ENCODE data around the gene CDHR3. TPM values are rescaled to one million over a fixed set of nuclear protein-coding genes. Genes with fewer than 3 reads are reported as not detected.
A peak's percentile ranks its signal among the peaks of the same experiment; 100 is the strongest.

Gene CDHR3
- total RNA-seq, 2 donors from 2014 or later, result 2.2 to 3.9 TPM

GRCh38 chr7:106047184-106047583, 84.1 kb downstream of the CDHR3 start:
- DNase-seq (ENCODE audit: low spot score), result no peak
- intact Hi-C loops (cut with DNase I), result no loop called here
- 58% methylated on average over 5 of the region's 5 CpGs for WGBS
- TF ChIP-seq, protein P1, sequence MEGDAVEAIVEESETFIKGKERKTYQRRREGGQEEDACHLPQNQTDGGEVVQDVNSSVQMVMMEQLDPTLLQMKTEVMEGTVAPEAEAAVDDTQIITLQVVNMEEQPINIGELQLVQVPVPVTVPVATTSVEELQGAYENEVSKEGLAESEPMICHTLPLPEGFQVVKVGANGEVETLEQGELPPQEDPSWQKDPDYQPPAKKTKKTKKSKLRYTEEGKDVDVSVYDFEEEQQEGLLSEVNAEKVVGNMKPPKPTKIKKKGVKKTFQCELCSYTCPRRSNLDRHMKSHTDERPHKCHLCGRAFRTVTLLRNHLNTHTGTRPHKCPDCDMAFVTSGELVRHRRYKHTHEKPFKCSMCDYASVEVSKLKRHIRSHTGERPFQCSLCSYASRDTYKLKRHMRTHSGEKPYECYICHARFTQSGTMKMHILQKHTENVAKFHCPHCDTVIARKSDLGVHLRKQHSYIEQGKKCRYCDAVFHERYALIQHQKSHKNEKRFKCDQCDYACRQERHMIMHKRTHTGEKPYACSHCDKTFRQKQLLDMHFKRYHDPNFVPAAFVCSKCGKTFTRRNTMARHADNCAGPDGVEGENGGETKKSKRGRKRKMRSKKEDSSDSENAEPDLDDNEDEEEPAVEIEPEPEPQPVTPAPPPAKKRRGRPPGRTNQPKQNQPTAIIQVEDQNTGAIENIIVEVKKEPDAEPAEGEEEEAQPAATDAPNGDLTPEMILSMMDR (IDR thresholded peaks at IDR 0.05), result no peak
- no peak for TF ChIP-seq POLR2AphosphoS5 (IDR thresholded peaks at IDR 0.05)
- no peak for TF ChIP-seq POLR2A (IDR thresholded peaks at IDR 0.05)
- Histone ChIP-seq H3K9me3 (no peaks in the 10 kb centered on the region), H3K4me1 (replicated peaks) (no peaks in the 10 kb centered on the region), H3K36me3 (no peaks in the 10 kb centered on the region), H3K4me3 (no peak overlapping the region), H3K27me3 (replicated peaks; ENCODE audit: insufficient read depth) (no peaks in the 10 kb centered on the region), H3K27ac (no peak overlapping the region)

DNA sequence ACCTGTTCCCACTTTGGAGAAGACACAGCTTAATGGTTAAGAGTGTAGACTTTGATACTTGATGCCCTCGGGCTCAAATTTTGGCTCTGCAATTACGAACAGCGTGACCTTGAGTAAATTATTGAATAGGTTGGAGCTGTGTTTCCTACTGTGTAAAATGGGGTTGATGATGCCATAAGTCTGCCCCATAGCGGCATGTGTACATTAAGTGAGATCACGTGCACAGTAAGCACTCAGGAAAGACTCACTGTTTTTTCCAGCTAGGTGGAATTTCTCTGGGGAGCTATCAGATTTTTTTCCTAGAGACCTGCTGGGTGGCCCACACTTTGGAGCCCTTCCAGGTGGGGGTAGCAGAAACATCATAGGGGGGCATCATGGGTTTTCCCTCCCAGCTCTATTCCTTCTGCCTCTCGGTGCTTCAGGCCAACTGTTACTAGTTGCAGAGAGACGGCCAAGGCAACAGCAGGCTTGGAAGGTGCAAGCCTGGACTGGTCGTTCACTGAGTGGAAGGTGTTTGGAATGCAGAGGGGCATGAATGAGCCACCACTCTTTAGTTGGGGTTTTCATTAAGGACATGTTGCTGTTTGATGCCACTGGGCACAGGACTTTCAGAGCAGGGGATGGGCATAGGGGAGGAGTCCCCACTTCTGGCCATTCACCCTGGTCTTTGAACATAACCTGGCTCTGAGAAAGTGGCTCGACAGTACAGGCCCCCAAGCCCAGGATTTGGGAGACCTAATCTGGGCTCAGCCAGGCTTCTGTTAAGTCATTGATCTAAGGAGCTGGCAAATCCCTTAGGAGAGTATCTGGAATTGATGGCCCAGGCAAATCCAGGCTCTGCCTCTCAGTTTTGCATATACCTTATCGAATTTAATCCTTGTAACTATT, 85.0 kb downstream of the CDHR3 start:
- no peaks in the 10 kb centered on the region for H3K9me3 ChIP-seq
- TF ChIP-seq POLR2A (IDR thresholded peaks at IDR 0.05) (no peak), POLR2AphosphoS5 (IDR thresholded peaks at IDR 0.05) (peak; percentile 20)
- H3K27me3 ChIP-seq (replicated peaks; ENCODE audit: insufficient read depth), result no peaks in the 10 kb centered on the region
- no peak overlapping the region for H3K27ac ChIP-seq
- WGBS, result 41% methylated on average over 10 of the region's 10 CpGs
- intact Hi-C loops (cut with DNase I), result no loop called here
- no peak overlapping the region for H3K4me3 ChIP-seq
- no peaks in the 10 kb centered on the region for H3K4me1 ChIP-seq (replicated peaks)
- DNase-seq (ENCODE audit: low spot score), result no peak
- H3K36me3 ChIP-seq, result no peaks in the 10 kb centered on the region

- TF ChIP-seq POLR2AphosphoS5 (IDR thresholded peaks at IDR 0.05) (no peak), POLR2A (IDR thresholded peaks at IDR 0.05) (no peak)
- TF ChIP-seq, protein P1 (IDR thresholded peaks at IDR 0.05), result no peak
- intact Hi-C loops (cut with DNase I), result no loop called here
- WGBS, result 93% methylated on average over 2 of the region's 2 CpGs
These were observed 85.6 kb downstream of the CDHR3 start for GRCh38 chr7:106048706-106049020.

GRCh38 chr7:106049139-106049752, 86.2 kb downstream of the CDHR3 start:
- no peaks in the 10 kb centered on the region for H3K4me1 ChIP-seq (replicated peaks)
- H3K27me3 ChIP-seq (replicated peaks; ENCODE audit: insufficient read depth), result no peaks in the 10 kb centered on the region
- H3K4me3 ChIP-seq, result no peak overlapping the region
- TF ChIP-seq POLR2A (IDR thresholded peaks at IDR 0.05), result no peak
- TF ChIP-seq POLR2AphosphoS5 (IDR thresholded peaks at IDR 0.05), result no peak
- TF ChIP-seq, protein P1 (IDR thresholded peaks at IDR 0.05), result no peak
- WGBS, result 90% methylated on average over 9 of the region's 9 CpGs
- no peak for DNase-seq (ENCODE audit: low spot score)
- no peak overlapping the region for H3K27ac ChIP-seq
- no peaks in the 10 kb centered on the region for H3K9me3 ChIP-seq
- no peaks in the 10 kb centered on the region for H3K36me3 ChIP-seq
- intact Hi-C loops (cut with DNase I), result no loop called here

More at GRCh38 chr7:106048706-106049020, 85.6 kb downstream of the CDHR3 start:
- H3K27ac ChIP-seq, result no peak overlapping the region
- no peaks in the 10 kb centered on the region for H3K36me3 ChIP-seq
- no peak for DNase-seq (ENCODE audit: low spot score)
- H3K27me3 ChIP-seq (replicated peaks; ENCODE audit: insufficient read depth), result no peaks in the 10 kb centered on the region
- H3K4me3 ChIP-seq, result no peak overlapping the region
- H3K4me1 ChIP-seq (replicated peaks), result no peaks in the 10 kb centered on the region
- H3K9me3 ChIP-seq, result no peaks in the 10 kb centered on the region

- intact Hi-C loops (cut with DNase I), result no loop called here
- no peak for DNase-seq (ENCODE audit: low spot score)
- no peaks in the 10 kb centered on the region for H3K36me3 ChIP-seq
- WGBS, result 60% methylated on average over 12 of the region's 13 CpGs
- no peaks in the 10 kb centered on the region for H3K9me3 ChIP-seq
- no peak overlapping the region for H3K27ac ChIP-seq
- no peaks in the 10 kb centered on the region for H3K4me1 ChIP-seq (replicated peaks)
- no peak overlapping the region for H3K4me3 ChIP-seq
- TF ChIP-seq POLR2A (IDR thresholded peaks at IDR 0.05), result no peak
- TF ChIP-seq, protein P1 (IDR thresholded peaks at IDR 0.05), result no peak
- no peak for TF ChIP-seq POLR2AphosphoS5 (IDR thresholded peaks at IDR 0.05)
- no peaks in the 10 kb centered on the region for H3K27me3 ChIP-seq (replicated peaks; ENCODE audit: insufficient read depth)
These were observed 87.1 kb downstream of the CDHR3 start for GRCh38 chr7:106050002-106050745.

All from prostate gland (tissue), 2 donors.